Esophagus muscularis mucosa (tissue), 4 donors: Measurements from ENCODE around the gene OSBPL3.

Experiments
- CTCF ChIP-seq, 3 experiments: fragments of 200-600 bp in 2 of 3; fragments of 450-650 bp in 1 of 3; sonication (generic) in 2 of 3; IDR thresholded peaks; one replicate each; pipeline ENCODE4 v1.5.1; 2017 to 2019; ENCODE audit warnings: antibody characterized with exemption in 3 of 3, mild to moderate bottlenecking in 2 of 3, moderate library complexity in 1 of 3
- EP300 ChIP-seq: sonication (generic); formaldehyde crosslinking; IDR thresholded peaks from one replicate; pipeline ENCODE4 v1.6.1; 2017; ENCODE audit warnings: antibody characterized with exemption
- POLR2A ChIP-seq: fragments of 450-650 bp; IDR thresholded peaks from one replicate; pipeline ENCODE4 v1.6.1; 2017; ENCODE audit warnings: antibody characterized with exemption, moderate library complexity, mild to moderate bottlenecking, low read depth

- TF ChIP-seq POLR2A, result no peak
- TF ChIP-seq CTCF (IDR thresholded peaks at IDR 0.05), result no peak
- TF ChIP-seq EP300, result no peak
These were observed 45.3 kb upstream of the OSBPL3 start for GRCh38 chr7:25025218-25025671.
